ENCODE results near the gene FAP. TPM values are rescaled to one million over a fixed set of nuclear protein-coding genes. Genes with fewer than 3 reads are reported as not detected.

FAP gene
- total RNA-seq, 1 experiment from 2014 or later = not detected

DNA sequence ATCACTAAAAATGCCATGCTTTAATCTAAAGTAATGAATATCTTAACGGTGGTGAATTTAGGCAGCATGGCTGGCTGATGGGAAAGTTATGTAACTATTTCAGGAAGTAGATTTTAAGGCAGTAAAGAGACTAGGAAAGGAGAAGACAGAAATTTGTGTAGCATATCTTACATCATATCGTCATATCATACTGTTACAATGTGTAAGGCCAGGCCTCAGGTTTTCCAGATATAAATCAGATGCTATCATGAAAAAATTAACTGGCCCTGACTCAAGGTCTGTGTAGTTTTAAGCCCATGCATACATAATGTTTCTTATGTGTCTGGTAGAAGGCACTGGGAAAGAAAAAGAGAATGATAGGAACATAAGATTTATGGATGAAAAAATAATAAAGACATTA, 8.9 kb upstream of the FAP start:
- Histone ChIP-seq H3K9ac (ENCODE audit: low read length) (no peak overlapping the region), H3K4me2 (ENCODE audit: low read length) (no peak overlapping the region), H2AFZ (ENCODE audit: low read length) (no peak overlapping the region), H3K9me3 (ENCODE audit: low read length) (no peaks in the 10 kb centered on the region), H3K27ac (ENCODE audit: low read length) (no peak overlapping the region), H3K36me3 (ENCODE audit: low read depth, low read length) (no peaks in the 10 kb centered on the region), H3F3A (ENCODE audit: low read length, unreplicated experiment) (no peaks in the 10 kb centered on the region), H3K4me1 (ENCODE audit: insufficient read depth, low read length) (peaks cover 9% of the 10 kb centered on the region; the same call in 1 of the 2 replicates), H4K20me1 (ENCODE audit: low read length) (no peaks in the 10 kb centered on the region), H3K27me3 (ENCODE audit: low read length) (no peaks in the 10 kb centered on the region), H3K79me2 (ENCODE audit: low read length) (no peaks in the 10 kb centered on the region), H3K4me3 (ENCODE audit: low read length) (no peak overlapping the region), H3K9me2 (replicated peaks; ENCODE audit: low read length) (no peaks in the 10 kb centered on the region)
- ChIA-PET CTCF (no interaction called here), POLR2A (ENCODE audit: unreplicated experiment) (no interaction called here)
- DNase-seq = no peak
- ATAC-seq = no peak
- intact Hi-C loops (cut with micrococcal nuclease) = no loop called here
- BruUV-seq (replicated peaks) = no TSS peak
- TF ChIP-seq EZH2 (IDR thresholded peaks at IDR 0.05; ENCODE audit: low read length, unreplicated experiment) = no peak
- TF ChIP-seq, protein P1, sequence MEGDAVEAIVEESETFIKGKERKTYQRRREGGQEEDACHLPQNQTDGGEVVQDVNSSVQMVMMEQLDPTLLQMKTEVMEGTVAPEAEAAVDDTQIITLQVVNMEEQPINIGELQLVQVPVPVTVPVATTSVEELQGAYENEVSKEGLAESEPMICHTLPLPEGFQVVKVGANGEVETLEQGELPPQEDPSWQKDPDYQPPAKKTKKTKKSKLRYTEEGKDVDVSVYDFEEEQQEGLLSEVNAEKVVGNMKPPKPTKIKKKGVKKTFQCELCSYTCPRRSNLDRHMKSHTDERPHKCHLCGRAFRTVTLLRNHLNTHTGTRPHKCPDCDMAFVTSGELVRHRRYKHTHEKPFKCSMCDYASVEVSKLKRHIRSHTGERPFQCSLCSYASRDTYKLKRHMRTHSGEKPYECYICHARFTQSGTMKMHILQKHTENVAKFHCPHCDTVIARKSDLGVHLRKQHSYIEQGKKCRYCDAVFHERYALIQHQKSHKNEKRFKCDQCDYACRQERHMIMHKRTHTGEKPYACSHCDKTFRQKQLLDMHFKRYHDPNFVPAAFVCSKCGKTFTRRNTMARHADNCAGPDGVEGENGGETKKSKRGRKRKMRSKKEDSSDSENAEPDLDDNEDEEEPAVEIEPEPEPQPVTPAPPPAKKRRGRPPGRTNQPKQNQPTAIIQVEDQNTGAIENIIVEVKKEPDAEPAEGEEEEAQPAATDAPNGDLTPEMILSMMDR (conservative IDR thresholded peaks at IDR 0.05; ENCODE audit: low read depth, low read length) = no peak
- TF ChIP-seq EZH2phosphoT487 (IDR thresholded peaks at IDR 0.05; ENCODE audit: borderline replicate concordance, low read length) = no peak

GRCh38 chr2:162245781-162246180, 2.5 kb upstream of the FAP start:
- Histone ChIP-seq H2AFZ (ENCODE audit: low read length) (no peak overlapping the region), H3K4me2 (ENCODE audit: low read length) (peak overlapping the region; percentile 68), H4K20me1 (ENCODE audit: low read length) (no peaks in the 10 kb centered on the region), H3K4me1 (ENCODE audit: insufficient read depth, low read length) (peaks cover 35% of the 10 kb centered on the region), H3F3A (ENCODE audit: low read length, unreplicated experiment) (peaks cover 3% of the 10 kb centered on the region), H3K9ac (ENCODE audit: low read length) (no peak overlapping the region), H3K79me2 (ENCODE audit: low read length) (no peaks in the 10 kb centered on the region), H3K4me3 (ENCODE audit: low read length) (peak overlapping the region; percentile 29), H3K36me3 (ENCODE audit: low read depth, low read length) (no peaks in the 10 kb centered on the region), H3K9me2 (replicated peaks; ENCODE audit: low read length) (no peaks in the 10 kb centered on the region), H3K27ac (ENCODE audit: low read length) (peak overlapping the region; percentile 42), H3K27me3 (ENCODE audit: low read length) (no peaks in the 10 kb centered on the region), H3K9me3 (ENCODE audit: low read length) (no peaks in the 10 kb centered on the region)
- DNase-seq (peak; percentile 85), ATAC-seq (peak; percentile 56)
- TF ChIP-seq, protein P1 (conservative IDR thresholded peaks at IDR 0.05; ENCODE audit: low read depth, low read length) = no peak
- TF ChIP-seq EZH2phosphoT487 (IDR thresholded peaks at IDR 0.05; ENCODE audit: borderline replicate concordance, low read length) (no peak), EZH2 (IDR thresholded peaks at IDR 0.05; ENCODE audit: low read length, unreplicated experiment) (no peak)
- ChIA-PET POLR2A (ENCODE audit: unreplicated experiment) (no interaction called here), CTCF (no interaction called here)
- intact Hi-C loops (cut with micrococcal nuclease) = loop anchor here (2.0 kb wide), 1 partner anchor 15 kb away; no protein-coding TSS in a partner anchor
- no TSS peak for BruUV-seq (replicated peaks)

DNA sequence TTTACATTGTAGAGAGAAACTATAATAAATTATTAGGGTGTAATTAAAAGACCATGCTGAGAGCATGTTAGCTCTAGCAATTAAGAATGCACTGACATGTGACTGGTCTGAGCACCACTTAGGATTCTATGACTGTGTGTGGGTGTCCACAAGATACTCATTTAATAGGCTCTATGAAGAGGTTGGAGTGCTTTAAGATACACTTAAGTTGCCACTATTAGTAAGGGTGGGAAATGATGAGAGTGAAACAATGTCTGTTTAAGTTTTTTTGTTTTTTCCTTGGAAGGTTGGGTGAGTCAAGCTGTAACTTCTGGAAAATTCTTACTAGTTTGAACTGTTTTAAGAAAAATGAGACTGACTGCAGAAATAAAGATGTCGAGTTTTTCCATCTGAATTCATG, 1.8 kb upstream of the FAP start:
- Histone ChIP-seq H3F3A (ENCODE audit: low read length, unreplicated experiment) (peaks cover 3% of the 10 kb centered on the region), H3K9me2 (replicated peaks; ENCODE audit: low read length) (no peaks in the 10 kb centered on the region), H3K79me2 (ENCODE audit: low read length) (no peaks in the 10 kb centered on the region), H3K4me3 (ENCODE audit: low read length) (no peak overlapping the region), H3K27me3 (ENCODE audit: low read length) (no peaks in the 10 kb centered on the region), H3K9me3 (ENCODE audit: low read length) (no peaks in the 10 kb centered on the region), H3K4me1 (ENCODE audit: insufficient read depth, low read length) (peaks cover 35% of the 10 kb centered on the region), H3K9ac (ENCODE audit: low read length) (no peak overlapping the region), H4K20me1 (ENCODE audit: low read length) (no peaks in the 10 kb centered on the region), H3K27ac (ENCODE audit: low read length) (peak overlapping the region; percentile 42), H2AFZ (ENCODE audit: low read length) (peak overlapping the region; percentile 58; the same call in 1 of the 2 replicates), H3K36me3 (ENCODE audit: low read depth, low read length) (no peaks in the 10 kb centered on the region), H3K4me2 (ENCODE audit: low read length) (peak overlapping the region; percentile 68)
- ATAC-seq (peak; percentile 9; the same call in 1 of the 2 replicates), DNase-seq (no peak)
- TF ChIP-seq, protein P1 (conservative IDR thresholded peaks at IDR 0.05; ENCODE audit: low read depth, low read length) = no peak
- TF ChIP-seq EZH2phosphoT487 (IDR thresholded peaks at IDR 0.05; ENCODE audit: borderline replicate concordance, low read length) (no peak), EZH2 (IDR thresholded peaks at IDR 0.05; ENCODE audit: low read length, unreplicated experiment) (no peak)
- intact Hi-C loops (cut with micrococcal nuclease) = loop anchor here (2.0 kb wide), 1 partner anchor 16 kb away; no protein-coding TSS in a partner anchor
- no TSS peak for BruUV-seq (replicated peaks)
- POLR2A ChIA-PET (ENCODE audit: unreplicated experiment) = no interaction called here
- CTCF ChIA-PET = no interaction called here
